Neural cell (in vitro differentiated cells): ENCODE data around the gene HAPSTR1. TPM values are rescaled to one million over a fixed set of nuclear protein-coding genes. Genes with fewer than 3 reads are reported as not detected.

Source experiments
- H2AFZ ChIP-seq: fragments of 200-600, 300-800 bp; sonication (generic), shearing (Covaris generic); 2 replicates; pipeline ENCODE4 v1.6.0; 2014; ENCODE audit warnings: low read depth, mild to moderate bottlenecking, antibody characterized with exemption, low read length, moderate library complexity
- H3F3A ChIP-seq: fragments of 200-600 bp; shearing (Covaris generic); 2 replicates; pipeline ENCODE4 v1.6.1; 2016; ENCODE audit warnings: mild to moderate bottlenecking, moderate library complexity, mixed read lengths, antibody characterized with exemption, low read length; ENCODE audit not compliant: insufficient read depth, poor library complexity, severe bottlenecking
- H3K27ac ChIP-seq: fragments of 200-600, 300-800 bp; sonication (generic), shearing (Covaris generic); 2 replicates; pipeline ENCODE4 v1.5.1; 2014; ENCODE audit warnings: mild to moderate bottlenecking, low read length, moderate library complexity
- H3K27me3 ChIP-seq: fragments of 300-800, 200-600 bp; sonication (generic), shearing (Covaris generic); 2 replicates; pipeline ENCODE4 v1.6.0; 2014; ENCODE audit warnings: mild to moderate bottlenecking, low read depth, low read length, moderate library complexity; ENCODE audit not compliant: insufficient read depth
- H3K36me3 ChIP-seq: fragments of 300-800, 200-600 bp; sonication (generic), shearing (Covaris generic); 2 replicates; pipeline ENCODE4 v1.5.1; 2014; ENCODE audit warnings: mild to moderate bottlenecking, antibody characterized with exemption, low read length, moderate library complexity; ENCODE audit not compliant: insufficient read depth
- H3K4me2 ChIP-seq: fragments of 300-800, 200-600 bp; sonication (generic), shearing (Covaris generic); 2 replicates; pipeline ENCODE4 v1.6.0; 2014; ENCODE audit warnings: mild to moderate bottlenecking, low read length
- H3K4me3 ChIP-seq: fragments of 300-800, 200-600 bp; sonication (generic), shearing (Covaris generic); 2 replicates; pipeline ENCODE4 v1.5.1; 2014; ENCODE audit warnings: mild to moderate bottlenecking, low read length, moderate library complexity
- H3K79me2 ChIP-seq: fragments of 200-600 bp; shearing (Covaris generic); replicated peaks from 2 replicates; pipeline ENCODE4 v1.6.0; 2014; ENCODE audit warnings: mild to moderate bottlenecking, low read length, moderate library complexity; ENCODE audit not compliant: insufficient read depth
- H3K9ac ChIP-seq: fragments of 300-800, 200-600 bp; sonication (generic), shearing (Covaris generic); 2 replicates; pipeline ENCODE4 v1.6.1; 2016; ENCODE audit warnings: mild to moderate bottlenecking, low read length, mixed read lengths
- H3K9me2 ChIP-seq: fragments of 200-600 bp; shearing (Covaris generic); 2 replicates; pipeline ENCODE4 v1.6.1; 2016; ENCODE audit warnings: mild to moderate bottlenecking, low read length, mixed read lengths; ENCODE audit not compliant: insufficient read depth
- H3K9me3 ChIP-seq: fragments of 200-600, 300-800 bp; sonication (generic), shearing (Covaris generic); 2 replicates; pipeline ENCODE4 v1.6.1; 2016; ENCODE audit warnings: mild to moderate bottlenecking, mixed run types, low read length, moderate library complexity, mixed read lengths
- H4K20me1 ChIP-seq: fragments of 200-600 bp; shearing (Covaris generic); 2 replicates; pipeline ENCODE4 v1.6.1; 2016; ENCODE audit warnings: mild to moderate bottlenecking, mixed run types; ENCODE audit not compliant: insufficient read depth
- EP300 ChIP-seq: fragments of 450-650 bp; conservative IDR thresholded peaks from 2 replicates; pipeline ENCODE4 v1.6.1; 2014; ENCODE audit warnings: antibody characterized with exemption, mild to moderate bottlenecking, moderate library complexity; ENCODE audit not compliant: poor library complexity, severe bottlenecking
- EZH2 ChIP-seq: fragments of 200-600, 300-800 bp; shearing (Covaris generic), sonication (generic); IDR thresholded peaks from 2 replicates; pipeline ENCODE4 v1.6.1; 2014; ENCODE audit warnings: antibody characterized with exemption, low read length, borderline replicate concordance, mild to moderate bottlenecking; ENCODE audit not compliant: insufficient read depth, poor library complexity, severe bottlenecking
- MXI1 ChIP-seq: fragments of 450-650 bp; conservative IDR thresholded peaks from 2 replicates; pipeline ENCODE4 v1.6.1; 2014; ENCODE audit warnings: antibody characterized with exemption, mild to moderate bottlenecking; ENCODE audit not compliant: poor library complexity, severe bottlenecking
- POLR2AphosphoS5 ChIP-seq: IDR thresholded peaks from 2 replicates; pipeline ENCODE4 v1.6.1; 2012
- RAD21 ChIP-seq: fragments of 450-650 bp; conservative IDR thresholded peaks from 2 replicates; pipeline ENCODE4 v1.6.1; 2014; ENCODE audit warnings: antibody characterized with exemption, mild to moderate bottlenecking, moderate library complexity
- SMC3 ChIP-seq: fragments of 450-650 bp; conservative IDR thresholded peaks from 2 replicates; pipeline ENCODE4 v1.6.1; 2014; ENCODE audit warnings: antibody characterized with exemption, mild to moderate bottlenecking, moderate library complexity; ENCODE audit not compliant: poor library complexity
- TAF1 ChIP-seq: IDR thresholded peaks from 2 replicates; pipeline ENCODE4 v1.6.1; 2012; ENCODE audit warnings: low read depth
- polyA plus RNA-seq: library from polyadenylated mRNA; depleted of rRNA; stranded (reverse); fragments of >200 nt; gene quantifications from 2 replicates; pipeline ENCODE4 v1.2.3, GENCODE V29; 2014
- TF ChIP-seq, protein P1 (sequence below): fragments of 450-650 bp; IDR thresholded peaks from 2 replicates; pipeline ENCODE4 v1.5.1; 2014; ENCODE audit warnings: antibody characterized with exemption, mild to moderate bottlenecking, moderate library complexity; ENCODE audit not compliant: poor library complexity, severe bottlenecking
- TF ChIP-seq, protein P2 (sequence below): IDR thresholded peaks from 2 replicates; pipeline ENCODE4 v1.6.1; 2012; ENCODE audit warnings: borderline replicate concordance

The HAPSTR1 gene
- polyA plus RNA-seq, 1 donor from 2014 or later, result 60.7 TPM

DNA sequence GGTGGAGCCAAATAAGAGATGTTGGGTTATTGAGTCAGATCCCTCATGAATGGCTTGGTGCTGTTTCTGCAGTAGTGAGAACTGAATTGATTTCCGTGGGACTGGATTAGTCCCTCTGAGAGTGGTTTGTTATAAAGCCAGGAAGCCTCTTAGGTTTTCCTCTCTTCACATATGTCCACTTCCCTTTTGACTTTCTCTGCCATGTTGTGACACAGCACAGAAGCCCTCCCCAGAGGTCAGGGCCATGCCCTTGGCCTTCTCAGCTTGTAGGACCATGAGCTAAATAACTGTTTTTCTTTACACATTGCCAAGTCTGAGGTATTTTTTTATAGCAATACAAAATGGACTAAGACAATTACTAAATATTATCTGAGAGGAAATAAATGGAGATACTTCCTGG is 10.3 kb upstream of the HAPSTR1 start:
- Histone ChIP-seq H3K27me3 (no peaks in the 10 kb centered on the region), H3K4me3 (no peak overlapping the region), H2AFZ (no peak overlapping the region), H3K9me3 (no peaks in the 10 kb centered on the region), H3K9me2 (no peaks in the 10 kb centered on the region), H3K27ac (no peak overlapping the region), H3F3A (no peaks in the 10 kb centered on the region), H3K4me2 (no peak overlapping the region), H4K20me1 (no peaks in the 10 kb centered on the region), H3K36me3 (no peaks in the 10 kb centered on the region), H3K9ac (no peak overlapping the region), H3K79me2 (no peaks in the 10 kb centered on the region)
- TF ChIP-seq TAF1, result no peak
- TF ChIP-seq MXI1, result no peak
- TF ChIP-seq, protein P1, sequence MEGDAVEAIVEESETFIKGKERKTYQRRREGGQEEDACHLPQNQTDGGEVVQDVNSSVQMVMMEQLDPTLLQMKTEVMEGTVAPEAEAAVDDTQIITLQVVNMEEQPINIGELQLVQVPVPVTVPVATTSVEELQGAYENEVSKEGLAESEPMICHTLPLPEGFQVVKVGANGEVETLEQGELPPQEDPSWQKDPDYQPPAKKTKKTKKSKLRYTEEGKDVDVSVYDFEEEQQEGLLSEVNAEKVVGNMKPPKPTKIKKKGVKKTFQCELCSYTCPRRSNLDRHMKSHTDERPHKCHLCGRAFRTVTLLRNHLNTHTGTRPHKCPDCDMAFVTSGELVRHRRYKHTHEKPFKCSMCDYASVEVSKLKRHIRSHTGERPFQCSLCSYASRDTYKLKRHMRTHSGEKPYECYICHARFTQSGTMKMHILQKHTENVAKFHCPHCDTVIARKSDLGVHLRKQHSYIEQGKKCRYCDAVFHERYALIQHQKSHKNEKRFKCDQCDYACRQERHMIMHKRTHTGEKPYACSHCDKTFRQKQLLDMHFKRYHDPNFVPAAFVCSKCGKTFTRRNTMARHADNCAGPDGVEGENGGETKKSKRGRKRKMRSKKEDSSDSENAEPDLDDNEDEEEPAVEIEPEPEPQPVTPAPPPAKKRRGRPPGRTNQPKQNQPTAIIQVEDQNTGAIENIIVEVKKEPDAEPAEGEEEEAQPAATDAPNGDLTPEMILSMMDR, result no peak
- no peak for TF ChIP-seq RAD21
- no peak for TF ChIP-seq EP300
- TF ChIP-seq, protein P2, sequence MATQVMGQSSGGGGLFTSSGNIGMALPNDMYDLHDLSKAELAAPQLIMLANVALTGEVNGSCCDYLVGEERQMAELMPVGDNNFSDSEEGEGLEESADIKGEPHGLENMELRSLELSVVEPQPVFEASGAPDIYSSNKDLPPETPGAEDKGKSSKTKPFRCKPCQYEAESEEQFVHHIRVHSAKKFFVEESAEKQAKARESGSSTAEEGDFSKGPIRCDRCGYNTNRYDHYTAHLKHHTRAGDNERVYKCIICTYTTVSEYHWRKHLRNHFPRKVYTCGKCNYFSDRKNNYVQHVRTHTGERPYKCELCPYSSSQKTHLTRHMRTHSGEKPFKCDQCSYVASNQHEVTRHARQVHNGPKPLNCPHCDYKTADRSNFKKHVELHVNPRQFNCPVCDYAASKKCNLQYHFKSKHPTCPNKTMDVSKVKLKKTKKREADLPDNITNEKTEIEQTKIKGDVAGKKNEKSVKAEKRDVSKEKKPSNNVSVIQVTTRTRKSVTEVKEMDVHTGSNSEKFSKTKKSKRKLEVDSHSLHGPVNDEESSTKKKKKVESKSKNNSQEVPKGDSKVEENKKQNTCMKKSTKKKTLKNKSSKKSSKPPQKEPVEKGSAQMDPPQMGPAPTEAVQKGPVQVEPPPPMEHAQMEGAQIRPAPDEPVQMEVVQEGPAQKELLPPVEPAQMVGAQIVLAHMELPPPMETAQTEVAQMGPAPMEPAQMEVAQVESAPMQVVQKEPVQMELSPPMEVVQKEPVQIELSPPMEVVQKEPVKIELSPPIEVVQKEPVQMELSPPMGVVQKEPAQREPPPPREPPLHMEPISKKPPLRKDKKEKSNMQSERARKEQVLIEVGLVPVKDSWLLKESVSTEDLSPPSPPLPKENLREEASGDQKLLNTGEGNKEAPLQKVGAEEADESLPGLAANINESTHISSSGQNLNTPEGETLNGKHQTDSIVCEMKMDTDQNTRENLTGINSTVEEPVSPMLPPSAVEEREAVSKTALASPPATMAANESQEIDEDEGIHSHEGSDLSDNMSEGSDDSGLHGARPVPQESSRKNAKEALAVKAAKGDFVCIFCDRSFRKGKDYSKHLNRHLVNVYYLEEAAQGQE, result no peak
- TF ChIP-seq EZH2, result no peak
- TF ChIP-seq SMC3, result no peak

GRCh38 chr16:9081843-9082242 is 9.6 kb upstream of the HAPSTR1 start:
- H4K20me1 ChIP-seq, result no peaks in the 10 kb centered on the region
- no peaks in the 10 kb centered on the region for H3F3A ChIP-seq
- no peak overlapping the region for H3K27ac ChIP-seq
- H3K4me3 ChIP-seq, result no peak overlapping the region
- no peaks in the 10 kb centered on the region for H3K27me3 ChIP-seq
- H3K79me2 ChIP-seq, result no peaks in the 10 kb centered on the region
- no peak overlapping the region for H3K9ac ChIP-seq
- no peak for TF ChIP-seq EP300
- TF ChIP-seq TAF1, result no peak
- TF ChIP-seq MXI1, result no peak
- TF ChIP-seq, protein P1, result no peak
- no peak for TF ChIP-seq SMC3
- no peak for TF ChIP-seq EZH2
- TF ChIP-seq POLR2AphosphoS5, result no peak
- TF ChIP-seq, protein P2, result no peak
- no peak for TF ChIP-seq RAD21
- no peaks in the 10 kb centered on the region for H3K36me3 ChIP-seq
- H2AFZ ChIP-seq, result no peak overlapping the region
- H3K9me3 ChIP-seq, result no peaks in the 10 kb centered on the region
- no peaks in the 10 kb centered on the region for H3K9me2 ChIP-seq
- no peak overlapping the region for H3K4me2 ChIP-seq
